Stimulated activated naive CD8-positive, alpha-beta T cell treated with anti-CD3 and anti-CD28 coated beads, Interleukin-15, Interleukin-2, amounts not matched to agents 100 ng/mL and 50 ng/mL, for 24 hours (primary cell): ENCODE measurements around the gene CEP164.
A peak's percentile ranks its signal among the peaks of the same experiment; 100 is the strongest.
"Not testable (repeated sequence)": the region's sequence is repeated elsewhere in the genome, so short reads cannot be mapped to it uniquely, and the experiment has no call there.

Experiments
- H3K27ac Mint-ChIP-seq: one replicate; pipeline ENCODE4 v1.8.0; 2021; ENCODE audit warnings: mild to moderate bottlenecking, mixed read lengths
- H3K27me3 Mint-ChIP-seq: one replicate; pipeline ENCODE4 v1.8.0; 2021; ENCODE audit warnings: mixed read lengths
- H3K36me3 Mint-ChIP-seq: one replicate; pipeline ENCODE4 v1.8.0; 2021; ENCODE audit warnings: low read depth, mixed read lengths
- H3K4me1 Mint-ChIP-seq: one replicate; pipeline ENCODE4 v1.8.0; 2021; ENCODE audit warnings: low read depth, mixed read lengths
- H3K4me3 Mint-ChIP-seq: one replicate; pipeline ENCODE4 v1.8.0; 2021; ENCODE audit warnings: mild to moderate bottlenecking, mixed read lengths
- H3K9me3 Mint-ChIP-seq: one replicate; pipeline ENCODE4 v1.8.0; 2021; ENCODE audit warnings: mixed read lengths

Gene CEP164

DNA sequence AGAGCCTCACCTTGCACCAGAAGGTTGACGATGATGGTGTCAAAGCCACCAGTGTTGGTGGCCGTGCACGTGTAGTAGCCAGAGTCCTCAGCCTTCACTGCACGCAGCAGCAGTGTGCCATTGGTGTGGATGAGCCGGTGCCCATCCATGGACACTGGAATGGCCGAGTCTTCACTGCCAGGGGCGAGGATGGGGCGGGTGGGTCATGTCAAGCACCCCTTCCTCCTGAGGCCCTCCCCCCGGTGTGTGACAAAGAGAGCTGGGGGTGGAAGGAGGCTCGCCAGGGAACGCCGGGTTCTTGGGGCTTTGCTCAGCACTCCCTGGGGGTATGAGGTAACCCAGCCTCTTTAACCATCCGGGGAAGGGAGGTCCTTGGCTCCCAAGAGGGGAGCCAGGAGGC is 111.6 kb downstream of the CEP164 start:
- H3K9me3 Mint-ChIP-seq, result no peaks in the 10 kb centered on the region
- no peaks in the 10 kb centered on the region for H3K4me1 Mint-ChIP-seq
- no peaks in the 10 kb centered on the region for H3K36me3 Mint-ChIP-seq
- peaks cover 13% of the 10 kb centered on the region for H3K27me3 Mint-ChIP-seq
- H3K27ac Mint-ChIP-seq, result no peak overlapping the region
- H3K4me3 Mint-ChIP-seq, result no peak overlapping the region

DNA sequence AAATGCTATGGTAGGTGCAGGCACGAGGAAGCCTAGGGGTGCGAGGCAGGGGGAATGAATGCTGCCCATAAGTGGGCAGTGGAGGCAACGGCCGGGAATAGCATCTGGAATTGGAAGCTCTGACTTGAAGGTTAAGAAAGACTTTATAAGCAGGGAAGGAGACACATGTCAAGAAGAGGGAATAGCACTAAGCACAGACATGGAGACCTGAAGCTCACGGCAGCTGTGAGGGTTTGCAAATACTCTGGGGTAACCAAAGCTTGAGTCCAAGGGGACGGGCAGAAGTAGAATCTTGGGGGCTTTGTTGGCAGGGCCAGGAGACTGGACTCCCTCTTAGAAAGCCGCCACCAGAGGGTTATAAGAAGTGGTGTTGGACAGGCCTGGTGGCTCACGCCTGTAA is 112.6 kb downstream of the CEP164 start:
- H3K9me3 Mint-ChIP-seq, result no peaks in the 10 kb centered on the region
- no peaks in the 10 kb centered on the region for H3K4me1 Mint-ChIP-seq
- H3K27me3 Mint-ChIP-seq, result peaks cover 13% of the 10 kb centered on the region
- H3K36me3 Mint-ChIP-seq, result no peaks in the 10 kb centered on the region
- H3K27ac Mint-ChIP-seq, result no peak overlapping the region
- H3K4me3 Mint-ChIP-seq, result no peak overlapping the region

DNA sequence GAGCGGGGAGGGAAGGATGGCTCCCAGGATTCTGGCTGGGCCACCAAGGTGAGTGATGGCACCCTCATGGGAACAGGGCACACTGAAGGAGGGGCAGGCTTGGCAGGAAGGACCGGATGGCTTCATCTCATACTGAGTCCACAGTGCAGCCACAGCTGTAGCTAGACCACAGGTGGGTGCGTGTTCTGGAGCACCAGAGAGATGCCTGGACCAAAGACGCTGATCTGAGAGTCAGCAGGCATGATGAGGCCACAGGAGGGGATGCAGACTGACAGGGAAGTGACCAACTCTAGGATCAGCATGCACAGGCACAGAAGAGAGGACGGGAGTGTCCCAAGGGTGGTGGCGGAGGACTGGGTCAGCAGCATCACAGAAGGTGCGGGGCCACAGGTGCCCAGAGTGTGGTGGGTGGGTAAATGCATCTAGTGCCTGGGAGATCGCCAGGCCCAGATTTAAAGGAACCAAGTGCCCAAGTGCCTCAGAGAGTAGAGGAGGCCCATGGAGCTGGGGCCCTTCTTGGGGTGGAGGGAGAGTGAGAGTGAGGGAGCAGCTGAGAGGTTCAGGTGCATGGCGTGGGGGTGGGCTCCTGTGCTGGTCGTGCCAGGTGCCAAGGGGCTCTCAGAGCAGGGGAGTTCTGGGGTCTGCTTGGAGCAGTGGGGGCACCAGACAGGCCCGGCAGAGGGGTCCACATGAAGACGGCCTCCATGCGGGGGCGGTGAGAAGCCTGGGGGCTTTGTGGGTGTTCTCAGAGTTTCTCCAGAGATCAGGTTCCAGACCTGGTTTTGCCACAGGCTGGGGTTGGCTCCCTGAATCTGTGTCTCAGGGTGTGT is 113.7 kb downstream of the CEP164 start:
- Mint-ChIP-seq H3K4me3 (no peak overlapping the region), H3K4me1 (no peaks in the 10 kb centered on the region), H3K27ac (no peak overlapping the region), H3K27me3 (peaks cover 11% of the 10 kb centered on the region), H3K9me3 (no peaks in the 10 kb centered on the region), H3K36me3 (no peaks in the 10 kb centered on the region)

DNA sequence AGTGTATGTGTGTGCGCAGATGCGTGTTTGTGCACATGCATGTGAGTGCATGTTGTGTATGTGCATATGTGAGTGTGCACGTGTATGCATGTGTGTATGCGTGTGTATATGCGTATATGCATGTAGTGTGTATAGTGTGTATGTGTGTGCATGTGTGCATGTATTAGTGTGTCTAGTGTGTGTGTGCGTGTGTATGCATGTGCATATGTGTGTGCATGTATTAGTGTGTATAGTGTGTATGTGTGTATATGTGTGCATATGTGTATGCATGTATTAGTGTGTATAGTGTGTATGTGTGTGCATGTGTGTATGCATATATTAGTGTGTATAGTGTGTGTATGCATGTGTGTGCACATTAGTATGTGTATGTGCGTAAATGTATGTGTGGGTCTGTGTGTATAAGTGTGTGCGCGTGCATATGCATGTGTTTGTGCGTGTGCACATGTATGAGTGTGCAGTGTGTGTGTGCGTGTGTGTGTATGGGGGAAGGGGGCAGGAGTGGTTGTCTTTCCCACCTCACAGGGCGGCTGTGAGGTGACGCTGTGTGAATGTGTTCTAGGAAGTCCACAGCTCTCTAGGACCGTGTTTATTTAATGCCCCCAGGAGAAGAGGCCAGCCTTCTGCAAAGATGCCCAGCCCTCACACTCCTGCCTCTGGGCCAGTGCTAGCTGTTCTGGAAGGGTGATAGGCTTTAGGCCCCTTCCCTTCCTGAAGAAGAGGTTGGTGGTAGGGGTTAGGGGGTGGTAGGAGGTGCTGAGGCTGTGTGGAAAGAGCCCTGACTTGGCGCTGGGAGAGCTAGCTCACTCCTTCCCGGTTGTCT is 114.6 kb downstream of the CEP164 start:
- Mint-ChIP-seq H3K9me3 (no peaks in the 10 kb centered on the region), H3K27ac (no peak overlapping the region), H3K4me3 (no peak overlapping the region), H3K36me3 (no peaks in the 10 kb centered on the region), H3K27me3 (peaks cover 5% of the 10 kb centered on the region), H3K4me1 (no peaks in the 10 kb centered on the region)

DNA sequence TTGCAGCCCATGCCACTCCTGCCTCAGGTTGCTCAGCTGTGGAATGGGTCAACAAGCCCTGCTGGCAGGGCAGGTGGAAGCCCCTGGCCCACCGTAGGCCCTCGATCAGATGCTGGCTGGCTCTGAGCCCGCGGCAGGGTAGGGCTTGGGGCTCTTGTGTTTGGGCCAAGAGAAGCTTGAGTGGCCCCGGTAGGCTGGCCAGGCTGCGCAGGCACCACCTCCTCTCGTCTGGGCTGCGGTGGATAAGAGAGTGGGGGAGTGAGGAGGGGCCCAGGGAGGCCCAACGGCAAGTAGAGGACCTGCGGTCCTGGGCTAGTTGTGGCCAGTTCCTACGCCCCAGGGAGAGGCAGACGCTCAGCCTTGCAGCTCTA is 115.2 kb downstream of the CEP164 start:
- no peak overlapping the region for H3K27ac Mint-ChIP-seq
- H3K9me3 Mint-ChIP-seq, result no peaks in the 10 kb centered on the region
- H3K36me3 Mint-ChIP-seq, result no peaks in the 10 kb centered on the region
- peaks cover 5% of the 10 kb centered on the region for H3K27me3 Mint-ChIP-seq
- H3K4me1 Mint-ChIP-seq, result no peaks in the 10 kb centered on the region
- no peak overlapping the region for H3K4me3 Mint-ChIP-seq

DNA sequence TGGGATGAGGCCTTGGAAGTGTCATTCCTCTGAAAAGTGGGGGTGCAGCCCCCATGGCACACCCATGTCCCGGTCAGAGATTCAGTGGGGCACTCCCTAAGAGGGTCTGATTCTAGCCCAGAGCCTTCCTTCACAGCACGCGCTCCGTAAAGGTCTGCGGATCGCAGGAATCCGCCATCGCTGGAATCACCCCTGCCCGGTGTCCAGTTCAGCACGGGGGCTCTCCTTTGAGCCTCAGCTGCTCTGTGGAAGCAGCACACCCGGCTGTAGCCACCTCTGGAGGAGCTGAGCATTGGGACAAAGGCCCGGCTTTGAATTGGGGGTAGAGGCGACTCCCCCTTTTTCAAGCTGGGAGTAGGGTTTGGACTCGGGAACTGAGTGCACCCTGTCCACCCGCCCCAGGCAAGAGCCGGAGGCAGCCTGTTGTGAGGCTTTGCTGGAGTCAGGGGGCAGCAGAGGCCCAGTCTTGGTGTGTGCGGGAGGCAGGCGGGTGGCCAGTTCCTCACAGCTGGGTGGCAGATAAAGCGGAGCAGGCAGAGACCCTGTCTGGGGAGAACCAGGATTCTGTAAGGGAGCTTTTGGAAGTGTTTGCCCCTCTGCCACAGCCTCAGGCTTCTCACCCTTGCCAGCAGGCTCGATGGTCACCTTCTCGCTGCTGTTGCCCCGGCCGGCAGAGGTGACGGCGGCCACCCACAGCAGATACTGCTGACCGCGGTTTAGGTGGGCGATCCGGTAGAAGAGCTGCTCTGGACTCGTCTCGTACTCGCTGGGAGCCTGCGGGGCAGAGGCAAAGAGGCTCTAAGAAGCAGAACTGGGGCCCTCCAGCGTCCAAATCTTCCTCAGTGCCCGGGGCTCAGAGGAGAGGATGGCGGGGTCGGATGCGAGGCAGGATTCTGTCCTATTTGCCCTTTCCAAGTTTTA is 115.9 kb downstream of the CEP164 start:
- Mint-ChIP-seq H3K4me3 (no peak overlapping the region), H3K36me3 (no peaks in the 10 kb centered on the region), H3K27me3 (peaks cover 5% of the 10 kb centered on the region), H3K9me3 (no peaks in the 10 kb centered on the region), H3K27ac (no peak overlapping the region), H3K4me1 (no peaks in the 10 kb centered on the region)

DNA sequence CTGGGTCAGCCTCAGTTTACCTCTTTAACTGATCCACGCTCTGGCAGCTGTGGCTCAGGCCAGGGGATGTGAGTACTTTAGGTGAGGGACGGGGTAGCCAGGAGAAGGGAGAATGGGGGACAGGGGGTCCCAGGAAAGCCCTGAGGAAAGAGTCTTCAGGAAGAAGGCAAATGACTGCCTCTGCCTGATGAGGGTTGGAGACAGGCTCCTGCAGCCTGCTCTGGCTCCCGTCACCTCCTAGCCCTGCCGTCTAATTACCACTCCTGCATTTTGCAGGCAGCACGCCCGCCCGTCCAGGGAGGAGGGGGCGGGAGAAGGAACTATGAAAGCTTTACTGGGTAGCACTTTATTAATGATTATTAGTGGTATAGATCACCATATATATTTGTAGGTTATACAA is 116.6 kb downstream of the CEP164 start:
- H3K9me3 Mint-ChIP-seq, result no peaks in the 10 kb centered on the region
- no peak overlapping the region for H3K4me3 Mint-ChIP-seq
- peaks cover 5% of the 10 kb centered on the region for H3K27me3 Mint-ChIP-seq
- no peaks in the 10 kb centered on the region for H3K4me1 Mint-ChIP-seq
- no peaks in the 10 kb centered on the region for H3K36me3 Mint-ChIP-seq
- no peak overlapping the region for H3K27ac Mint-ChIP-seq

DNA sequence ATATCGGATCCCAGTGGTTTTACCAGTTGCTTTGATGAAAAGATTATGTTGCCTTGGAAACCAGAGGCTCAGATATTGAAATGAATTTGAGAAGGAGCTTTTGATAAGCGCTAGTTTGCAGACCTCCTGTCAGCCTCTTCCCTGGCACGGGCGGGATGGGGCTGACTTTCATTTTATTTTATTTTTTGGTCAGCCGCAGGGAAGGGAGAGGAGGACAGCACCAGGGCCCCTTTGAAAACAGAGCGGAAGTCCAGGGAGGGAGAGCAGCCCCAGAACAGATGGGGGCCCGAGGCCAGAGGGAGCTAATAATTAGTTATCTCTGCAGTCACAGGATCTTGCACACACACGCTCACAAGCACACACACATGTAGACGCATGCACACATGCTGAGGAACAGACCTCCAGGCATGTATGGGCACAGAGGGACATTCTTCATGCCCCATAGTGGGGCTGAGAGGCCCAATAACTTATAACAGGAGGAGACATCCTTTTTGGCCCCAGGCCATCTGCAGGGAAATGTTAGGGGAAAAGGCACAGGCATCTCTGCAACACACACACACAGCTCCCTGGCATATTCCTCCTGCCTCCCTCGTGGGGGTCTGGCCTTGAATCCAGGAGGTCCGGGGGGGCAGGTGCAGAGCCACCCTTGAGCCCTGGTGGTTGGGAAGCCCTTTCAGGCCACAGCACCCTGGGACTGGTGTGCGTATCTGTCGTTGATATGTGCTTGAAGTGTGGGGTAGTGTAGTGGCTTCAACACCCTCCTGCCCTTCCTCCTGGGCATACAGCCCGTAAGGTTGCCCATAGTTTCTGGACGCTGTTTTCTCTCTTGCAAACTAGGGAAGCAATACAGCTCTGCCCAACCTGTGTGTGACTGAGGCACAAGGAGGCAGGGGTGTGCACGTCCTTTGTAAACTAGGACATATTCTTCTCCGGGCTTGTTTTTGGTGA is 117.3 kb downstream of the CEP164 start:
- Mint-ChIP-seq H3K4me1 (no peaks in the 10 kb centered on the region), H3K27ac (no peak overlapping the region), H3K9me3 (no peaks in the 10 kb centered on the region), H3K36me3 (no peaks in the 10 kb centered on the region), H3K4me3 (no peak overlapping the region), H3K27me3 (peaks cover 5% of the 10 kb centered on the region)

DNA sequence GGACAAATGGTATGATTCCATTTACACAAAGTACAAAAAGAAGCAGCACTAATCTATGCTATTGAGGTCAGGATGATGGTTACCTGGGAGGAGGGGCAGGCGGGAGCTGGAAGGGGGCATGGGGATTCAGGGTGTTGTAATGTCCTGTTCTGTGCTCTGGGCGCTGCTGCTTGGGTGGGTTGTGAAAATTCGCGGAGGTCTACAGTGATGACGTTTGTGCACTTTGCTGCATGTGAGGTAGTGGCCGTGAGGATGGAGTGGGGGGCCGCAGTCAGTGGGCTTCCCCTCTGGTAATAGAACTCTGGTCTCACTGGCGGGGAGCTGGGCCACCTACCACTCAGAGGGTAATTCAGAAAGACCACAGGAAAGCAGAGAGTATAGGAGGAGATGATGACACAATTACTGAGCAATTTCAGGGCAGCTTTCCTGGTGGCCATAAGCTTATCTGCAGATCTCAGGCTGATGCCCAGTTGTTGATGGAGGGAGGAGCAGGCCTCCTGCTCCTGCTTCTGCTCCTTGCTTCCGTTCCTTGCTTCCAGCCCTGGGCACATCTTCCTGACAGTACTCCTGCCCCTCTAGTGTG is 121.5 kb downstream of the CEP164 start:
- H3K36me3 Mint-ChIP-seq, result peaks cover 4% of the 10 kb centered on the region
- H3K4me3 Mint-ChIP-seq, result no peak overlapping the region
- H3K27ac Mint-ChIP-seq, result no peak overlapping the region
- no peaks in the 10 kb centered on the region for H3K4me1 Mint-ChIP-seq
- peaks cover 8% of the 10 kb centered on the region for H3K9me3 Mint-ChIP-seq
- H3K27me3 Mint-ChIP-seq, result peaks cover 3% of the 10 kb centered on the region

DNA sequence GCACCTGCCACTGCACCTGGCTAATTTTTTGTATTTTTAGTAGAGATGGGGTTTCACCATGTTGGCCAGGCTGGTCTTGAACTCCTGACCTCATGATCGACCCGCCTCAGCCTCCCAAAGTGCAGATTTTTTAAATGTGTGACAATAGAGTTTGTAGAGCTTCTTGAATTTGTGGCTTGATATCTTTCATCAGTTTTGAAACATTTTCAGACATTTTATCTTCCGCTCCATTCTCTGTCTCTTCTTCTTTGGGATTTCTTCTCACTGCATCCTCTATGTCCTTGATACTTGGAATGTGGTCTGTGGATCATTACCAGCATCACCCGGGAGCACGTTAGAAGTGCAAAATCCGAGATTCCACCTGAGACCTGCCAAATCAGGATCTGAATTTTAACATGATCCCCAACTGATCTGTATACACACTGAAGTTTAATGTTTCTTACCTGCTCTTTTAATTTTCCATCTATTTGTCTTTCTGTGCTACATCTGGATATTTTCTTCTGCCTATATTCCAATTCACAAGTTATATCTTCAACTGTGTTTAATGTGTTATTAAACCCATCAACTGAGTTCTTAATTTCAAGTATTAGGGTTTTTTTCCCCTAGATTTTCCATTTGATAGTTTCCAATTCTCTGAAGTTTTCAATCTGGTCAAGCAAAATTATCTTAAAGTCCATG is 126.4 kb downstream of the CEP164 start:
- H3K4me1 Mint-ChIP-seq, result peaks cover 15% of the 10 kb centered on the region
- peaks cover 4% of the 10 kb centered on the region for H3K27me3 Mint-ChIP-seq
- no peak overlapping the region for H3K4me3 Mint-ChIP-seq
- peaks cover 6% of the 10 kb centered on the region for H3K36me3 Mint-ChIP-seq
- peaks cover 12% of the 10 kb centered on the region for H3K9me3 Mint-ChIP-seq
- no peak overlapping the region for H3K27ac Mint-ChIP-seq

DNA sequence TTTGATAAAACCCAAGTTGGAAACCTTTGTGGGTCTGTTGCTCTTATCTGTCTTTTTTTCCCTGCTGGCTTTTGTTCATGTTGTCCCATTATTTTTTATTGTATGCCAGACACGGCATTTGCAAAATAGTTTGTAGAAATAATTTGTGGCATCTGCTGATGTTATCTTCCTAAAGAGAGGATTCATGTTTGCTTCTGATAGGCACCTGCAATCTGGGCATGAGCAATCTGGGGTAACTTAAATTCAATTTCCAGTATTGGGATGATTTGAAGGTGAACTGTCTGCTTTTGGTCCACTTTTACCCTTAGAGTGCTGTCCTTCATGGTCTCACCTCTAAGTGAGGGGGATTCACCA is 126.9 kb downstream of the CEP164 start:
- H3K27ac Mint-ChIP-seq, result no peak overlapping the region
- H3K4me1 Mint-ChIP-seq, result peaks cover 15% of the 10 kb centered on the region
- H3K36me3 Mint-ChIP-seq, result peaks cover 6% of the 10 kb centered on the region
- peaks cover 4% of the 10 kb centered on the region for H3K27me3 Mint-ChIP-seq
- peaks cover 12% of the 10 kb centered on the region for H3K9me3 Mint-ChIP-seq
- no peak overlapping the region for H3K4me3 Mint-ChIP-seq

DNA sequence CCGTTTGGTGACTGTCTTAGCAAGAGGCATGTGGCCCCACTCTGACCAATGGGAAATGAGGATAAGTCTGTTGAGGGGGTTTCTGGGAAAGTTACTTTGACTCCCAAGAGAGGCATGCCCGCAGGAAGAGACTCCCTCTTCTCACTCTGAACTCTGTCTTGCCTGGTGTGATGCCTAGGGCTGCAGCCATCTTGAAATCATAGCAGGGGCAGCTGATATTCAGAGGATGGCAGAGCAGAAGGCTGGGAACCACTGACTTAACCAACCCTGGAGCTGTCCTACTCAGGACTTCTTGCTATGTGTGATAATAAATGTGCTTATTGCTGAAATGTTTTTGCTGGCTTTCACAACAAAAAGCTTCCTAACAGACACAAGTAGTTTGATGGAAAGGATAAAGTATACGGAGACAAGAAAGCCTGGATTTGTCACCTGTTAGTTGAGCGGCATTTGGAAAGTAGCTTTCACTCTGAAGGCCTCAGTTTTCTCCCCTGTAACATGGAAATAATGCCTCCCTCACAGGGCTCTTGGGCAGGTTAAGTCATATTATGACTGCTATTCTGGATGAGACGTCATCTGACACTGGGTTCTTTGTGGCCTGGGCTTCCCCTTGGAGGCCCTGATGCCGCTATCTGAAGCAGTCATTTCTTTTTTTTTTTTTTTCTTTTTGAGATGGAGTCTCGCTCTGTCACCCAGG is 128.5 kb downstream of the CEP164 start:
- Mint-ChIP-seq H3K9me3 (peaks cover 12% of the 10 kb centered on the region), H3K36me3 (peaks cover 6% of the 10 kb centered on the region), H3K27ac (peak overlapping the region; percentile 24), H3K4me3 (no peak overlapping the region), H3K27me3 (peaks cover 4% of the 10 kb centered on the region), H3K4me1 (peaks cover 15% of the 10 kb centered on the region)

DNA sequence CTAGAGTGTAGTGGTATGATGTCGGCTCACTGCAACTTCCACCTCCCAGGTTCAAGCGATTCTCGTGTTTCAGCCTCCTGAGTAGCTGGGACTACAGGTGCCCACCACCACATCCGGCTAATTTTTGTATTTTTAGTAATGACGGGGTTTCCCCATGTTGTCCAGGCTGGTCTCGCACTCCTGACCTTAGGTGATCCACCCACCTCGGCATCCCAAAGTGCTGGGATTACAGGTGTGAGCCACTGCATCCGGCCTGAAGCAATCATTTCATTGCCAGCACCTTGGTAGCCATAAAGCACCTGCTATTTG is 129.0 kb downstream of the CEP164 start:
- peaks cover 12% of the 10 kb centered on the region for H3K9me3 Mint-ChIP-seq
- not testable (repeated sequence) for H3K27me3 Mint-ChIP-seq

More for the DNA sequence above, 129.0 kb downstream of the CEP164 start:
- not testable (repeated sequence) for H3K27ac Mint-ChIP-seq, H3K4me3 Mint-ChIP-seq, H3K36me3 Mint-ChIP-seq
- H3K4me1 Mint-ChIP-seq, result peaks cover 15% of the 10 kb centered on the region
